ENCODE measurements around the gene SNX1. TPM values are rescaled to one million over a fixed set of nuclear protein-coding genes. Genes with fewer than 3 reads are reported as not detected.
A peak's percentile ranks its signal among the peaks of the same experiment; 100 is the strongest.
"Not testable (repeated sequence)": the region's sequence is repeated elsewhere in the genome, so short reads cannot be mapped to it uniquely, and the experiment has no call there.

SNX1 gene
- 75.5 and 94.4 TPM in 2 replicates for total RNA-seq (2014; rRNA removed; shearing (Covaris generic))
- 236 and 282 TPM in 2 replicates for polyA plus RNA-seq (2015; cell fraction: cytosol; rRNA removed)
- polyA plus RNA-seq (2015; cell fraction: nucleus; rRNA removed) = 256 and 261 TPM in 2 replicates

GRCh38 chr15:64095795-64096667 lies at the start of gene SNX1:
Gene SNX1, plus strand, starts transcription at chr15:64095982. Its CDS starts 32 bp downstream, at chr15:64096014.
- in situ Hi-C loops (cut with HindIII; ENCODE audit: low pct_unique_long_range_greater_than_20kb, low sequenced_read_pairs) = no loop called here
- DNase-seq (ENCODE audit: low read depth, low spot score) = peak; percentile 95

- in situ Hi-C loops (cut with HindIII; ENCODE audit: low pct_unique_long_range_greater_than_20kb, low sequenced_read_pairs) = no loop called here
- peak; percentile 60 for DNase-seq (ENCODE audit: low read depth, low spot score)
Measured at GRCh38 chr15:64046421-64047153, 49.2 kb upstream of the SNX1 start, which contains the start of gene DAPK2. Gene DAPK2, minus strand, starts transcription at chr15:64046485. Its CDS starts 6,224 bp downstream, at chr15:64040261.

DNA sequence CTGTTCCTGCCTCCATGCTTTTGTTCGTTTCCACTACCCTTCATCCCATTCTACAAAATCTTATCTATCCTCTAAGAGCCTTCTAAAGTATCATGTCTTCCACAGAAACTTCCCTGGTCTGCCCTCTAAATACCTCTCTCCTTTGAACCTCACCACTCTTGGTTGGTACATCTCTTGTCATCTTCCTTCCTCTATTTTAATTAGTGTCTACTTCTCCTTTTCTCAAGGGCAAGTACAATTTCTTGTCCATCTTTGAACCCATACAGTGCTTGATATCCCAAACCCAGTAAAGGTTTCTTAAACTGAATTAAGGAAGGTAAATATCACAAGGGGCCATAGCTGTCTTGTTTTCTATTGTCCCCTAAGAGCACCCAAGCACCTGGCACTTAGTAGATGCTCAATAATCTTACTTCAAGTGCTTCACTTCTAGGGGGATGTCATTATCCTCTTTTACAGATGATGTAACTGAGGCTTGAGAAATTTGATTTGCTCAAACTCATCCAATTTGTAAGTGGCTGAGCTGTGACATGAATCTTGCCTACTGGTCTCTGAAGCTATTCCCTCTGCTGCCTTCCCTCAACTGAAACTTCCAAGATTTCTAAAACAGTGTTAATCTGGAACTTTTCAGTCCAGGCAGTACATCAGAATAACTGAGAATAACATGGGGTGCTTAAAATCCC lies 46.9 kb upstream of the SNX1 start:
- DNase-seq (ENCODE audit: low read depth, low spot score) = no peak
- in situ Hi-C loops (cut with HindIII; ENCODE audit: low pct_unique_long_range_greater_than_20kb, low sequenced_read_pairs) = no loop called here

DNA sequence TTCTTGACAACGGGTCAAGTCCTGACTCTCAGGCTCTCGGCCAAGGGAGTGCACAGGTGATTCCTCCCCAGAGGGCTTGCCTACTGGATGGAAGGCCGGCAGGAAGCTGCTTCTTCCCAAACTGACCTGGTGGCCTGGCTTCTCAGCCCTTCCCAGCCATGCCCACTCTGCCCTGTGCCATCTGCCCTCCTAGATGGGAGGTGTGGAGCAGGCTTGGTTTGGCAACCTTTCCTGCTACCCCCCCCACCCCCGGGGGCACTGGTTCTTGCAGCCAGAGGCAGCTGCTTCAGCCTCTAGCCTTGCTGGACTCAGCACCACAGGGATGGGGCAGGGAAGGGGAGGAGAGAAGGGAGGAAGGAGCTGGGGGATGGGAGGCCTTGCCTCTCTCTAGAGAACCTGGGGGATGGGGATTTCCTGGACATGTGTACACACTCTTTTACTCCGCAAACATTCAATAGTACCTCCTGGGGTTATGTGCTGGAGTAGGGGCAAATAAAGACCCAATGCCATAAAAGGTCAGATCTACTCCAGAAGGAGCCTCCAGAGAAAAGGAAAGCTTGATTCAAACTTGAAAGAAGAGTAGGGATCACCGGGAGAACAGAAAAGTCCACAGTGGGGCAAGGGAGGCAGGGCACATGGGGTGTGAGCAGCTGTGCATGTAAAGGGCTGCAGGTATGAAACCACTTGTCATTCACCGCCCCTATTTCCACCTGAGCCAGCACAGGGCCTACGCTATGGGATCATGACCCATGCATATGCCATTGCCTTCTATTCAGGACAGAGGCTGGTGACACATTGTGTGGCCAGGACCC lies 45.3 kb upstream of the SNX1 start:
- in situ Hi-C loops (cut with HindIII; ENCODE audit: low pct_unique_long_range_greater_than_20kb, low sequenced_read_pairs) = no loop called here

GRCh38 chr15:64051093-64051402 lies 44.7 kb upstream of the SNX1 start:
- no peak for DNase-seq (ENCODE audit: low read depth, low spot score)
- in situ Hi-C loops (cut with HindIII; ENCODE audit: low pct_unique_long_range_greater_than_20kb, low sequenced_read_pairs) = no loop called here

More for the DNA sequence above, 45.3 kb upstream of the SNX1 start:
- DNase-seq (ENCODE audit: low read depth, low spot score) = no peak

DNA sequence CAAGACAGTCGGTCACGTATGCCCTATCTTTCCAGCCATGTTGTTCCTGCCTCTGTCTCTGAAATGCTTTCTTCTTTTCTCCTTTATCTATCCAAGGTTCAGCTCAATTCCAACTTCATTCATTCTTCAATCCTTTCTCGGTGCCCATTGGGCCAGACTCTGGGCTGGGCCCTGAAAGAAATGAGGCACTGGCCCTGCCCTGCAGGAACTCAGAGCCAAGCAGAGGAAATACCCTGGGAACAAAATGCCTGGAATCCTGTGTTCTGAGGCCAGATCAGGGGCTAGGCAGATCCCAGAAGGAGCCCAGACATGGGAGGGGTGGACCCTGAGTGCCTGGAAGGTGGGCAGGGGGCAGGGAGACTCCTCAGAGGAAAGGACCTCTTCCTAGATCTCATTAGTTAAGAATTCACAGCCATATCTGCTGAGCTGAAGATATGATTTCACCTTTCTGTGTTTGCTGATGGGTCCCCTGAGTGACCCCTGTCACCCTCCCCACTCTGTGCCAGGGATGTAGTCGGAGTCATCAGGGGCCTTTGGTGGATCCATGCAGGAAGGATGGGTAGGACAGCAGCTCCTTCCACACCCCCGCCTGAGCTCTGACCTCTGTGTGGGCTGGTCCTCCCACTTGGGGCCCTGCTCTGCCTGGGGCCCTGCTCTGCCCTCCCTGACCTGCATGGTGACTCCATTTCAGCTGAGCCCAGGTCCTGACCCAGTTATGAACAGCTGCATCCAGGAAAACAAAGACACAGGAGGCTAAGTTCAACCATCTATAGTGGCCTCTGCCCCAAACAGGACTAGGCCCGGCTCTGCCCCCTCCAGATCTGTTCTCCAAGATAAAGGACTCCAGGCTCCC lies 44.1 kb upstream of the SNX1 start:
- in situ Hi-C loops (cut with HindIII; ENCODE audit: low pct_unique_long_range_greater_than_20kb, low sequenced_read_pairs) = no loop called here

GRCh38 chr15:64052925-64053491 lies 42.8 kb upstream of the SNX1 start:
- in situ Hi-C loops (cut with HindIII; ENCODE audit: low pct_unique_long_range_greater_than_20kb, low sequenced_read_pairs) = no loop called here
- no peak for DNase-seq (ENCODE audit: low read depth, low spot score)

More for the DNA sequence above, 44.1 kb upstream of the SNX1 start:
- DNase-seq (ENCODE audit: low read depth, low spot score) = no peak

- in situ Hi-C loops (cut with HindIII; ENCODE audit: low pct_unique_long_range_greater_than_20kb, low sequenced_read_pairs); DNase-seq (ENCODE audit: low read depth, low spot score): not testable (repeated sequence)
Measured at GRCh38 chr15:64053674-64054073, 42.1 kb upstream of the SNX1 start.

DNA sequence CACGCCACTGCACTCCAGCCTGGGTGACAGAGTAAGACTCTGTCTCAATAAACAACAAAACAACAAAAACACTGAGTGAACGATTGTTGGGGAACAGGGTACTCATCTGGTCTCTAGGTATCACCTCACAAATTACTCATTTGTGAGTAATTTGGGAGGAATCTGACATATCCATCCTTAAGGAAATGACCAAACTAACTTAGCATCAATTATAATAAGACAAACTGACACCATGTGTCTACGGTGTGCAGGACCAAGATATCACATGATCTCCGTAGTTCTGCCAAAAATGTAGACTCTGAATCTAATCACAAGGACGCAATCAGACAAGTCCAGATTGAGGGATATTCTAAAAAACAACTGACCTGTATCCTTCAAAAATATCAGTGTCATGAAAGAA lies 37.5 kb upstream of the SNX1 start:
- in situ Hi-C loops (cut with HindIII; ENCODE audit: low pct_unique_long_range_greater_than_20kb, low sequenced_read_pairs) = no loop called here

GRCh38 chr15:64059104-64059503 lies 36.7 kb upstream of the SNX1 start:
- in situ Hi-C loops (cut with HindIII; ENCODE audit: low pct_unique_long_range_greater_than_20kb, low sequenced_read_pairs); DNase-seq (ENCODE audit: low read depth, low spot score): not testable (repeated sequence)

More for the DNA sequence above, 37.5 kb upstream of the SNX1 start:
- DNase-seq (ENCODE audit: low read depth, low spot score) = no peak

- in situ Hi-C loops (cut with HindIII; ENCODE audit: low pct_unique_long_range_greater_than_20kb, low sequenced_read_pairs) = no loop called here
- DNase-seq (ENCODE audit: low read depth, low spot score) = no peak
Measured at GRCh38 chr15:64060716-64061115, 35.1 kb upstream of the SNX1 start.

GRCh38 chr15:64066451-64066850 lies 29.3 kb upstream of the SNX1 start:
- DNase-seq (ENCODE audit: low read depth, low spot score) = no peak
- in situ Hi-C loops (cut with HindIII; ENCODE audit: low pct_unique_long_range_greater_than_20kb, low sequenced_read_pairs) = no loop called here

- in situ Hi-C loops (cut with HindIII; ENCODE audit: low pct_unique_long_range_greater_than_20kb, low sequenced_read_pairs) = no loop called here
- DNase-seq (ENCODE audit: low read depth, low spot score) = peak; percentile 83
Measured at GRCh38 chr15:64067564-64068030, 28.2 kb upstream of the SNX1 start.

DNA sequence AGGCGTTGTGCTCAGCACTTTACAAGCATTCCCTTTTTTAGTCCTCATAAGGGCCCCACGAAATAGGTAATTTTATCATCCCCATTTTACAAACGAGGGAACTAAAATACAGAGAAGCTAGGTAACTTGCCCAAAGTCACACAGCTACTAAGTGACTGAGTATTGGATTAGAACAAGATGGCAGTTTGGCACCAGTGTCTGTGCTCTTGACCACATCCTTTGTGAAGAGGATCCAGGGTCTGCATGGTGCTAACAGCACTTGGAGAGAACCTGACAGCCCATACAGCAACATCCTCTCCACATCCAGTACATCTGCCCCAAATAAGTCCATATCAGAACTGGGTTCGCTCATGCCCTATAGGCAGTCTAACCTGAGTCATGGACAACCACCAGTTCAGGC lies 27.6 kb upstream of the SNX1 start:
- in situ Hi-C loops (cut with HindIII; ENCODE audit: low pct_unique_long_range_greater_than_20kb, low sequenced_read_pairs) = no loop called here
- DNase-seq (ENCODE audit: low read depth, low spot score) = no peak

- in situ Hi-C loops (cut with HindIII; ENCODE audit: low pct_unique_long_range_greater_than_20kb, low sequenced_read_pairs) = no loop called here
- peak; percentile 45 for DNase-seq (ENCODE audit: low read depth, low spot score)
Measured at GRCh38 chr15:64070106-64070505, 25.7 kb upstream of the SNX1 start.

Data from SK-MEL-5 (cell line).